ENCODE results near the gene HDGF. TPM values are rescaled to one million over a fixed set of nuclear protein-coding genes. Genes with fewer than 3 reads are reported as not detected.

Gene HDGF
- total RNA-seq = 100 to 1,000 TPM; 124 to 239 (median 167) TPM

DNA sequence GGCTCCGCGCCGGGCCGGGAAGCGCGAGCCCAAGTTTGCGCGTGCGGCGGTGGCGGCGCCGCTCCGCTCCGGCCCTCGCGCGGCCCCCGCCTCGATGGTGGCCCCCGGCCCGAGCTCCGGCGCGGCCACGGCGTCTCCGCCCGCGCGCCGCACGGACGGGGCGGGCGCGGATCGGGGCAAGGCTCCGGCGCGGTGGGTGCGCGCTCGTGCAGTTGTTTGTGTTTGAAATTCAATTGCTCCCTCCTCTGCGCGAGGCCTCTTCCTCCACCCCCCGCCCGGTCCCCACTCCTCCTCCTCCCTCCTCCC lies at the start of gene HDGF:
TSS of gene HDGF (minus strand) at position 225 of the 306 bp plus-strand sequence. CDS start 246 bp downstream, outside the sequence.
- peak within 1 kb of the TSS; percentile 93 to 99 (median 98) for H3K27ac ChIP-seq (replicated peaks in 1 of 4)
- H3K27me3 ChIP-seq = no peaks in the 10 kb centered on the region
- peak within 1 kb of the TSS; percentile 87 to 100 (median 93) for H3K4me3 ChIP-seq
- intact Hi-C loops (cut with DNase I) = no loop called here
- peaks cover 42 to 54% (median 53%) of the 10 kb centered on the region in 4 donors for H3K4me1 ChIP-seq
- no peaks in the 10 kb centered on the region for H3K36me3 ChIP-seq
- DNase-seq (ENCODE audit: extremely low spot score) = no peak
- no peak for TF ChIP-seq EP300 (IDR thresholded peaks at IDR 0.05)
- TF ChIP-seq, protein P1, sequence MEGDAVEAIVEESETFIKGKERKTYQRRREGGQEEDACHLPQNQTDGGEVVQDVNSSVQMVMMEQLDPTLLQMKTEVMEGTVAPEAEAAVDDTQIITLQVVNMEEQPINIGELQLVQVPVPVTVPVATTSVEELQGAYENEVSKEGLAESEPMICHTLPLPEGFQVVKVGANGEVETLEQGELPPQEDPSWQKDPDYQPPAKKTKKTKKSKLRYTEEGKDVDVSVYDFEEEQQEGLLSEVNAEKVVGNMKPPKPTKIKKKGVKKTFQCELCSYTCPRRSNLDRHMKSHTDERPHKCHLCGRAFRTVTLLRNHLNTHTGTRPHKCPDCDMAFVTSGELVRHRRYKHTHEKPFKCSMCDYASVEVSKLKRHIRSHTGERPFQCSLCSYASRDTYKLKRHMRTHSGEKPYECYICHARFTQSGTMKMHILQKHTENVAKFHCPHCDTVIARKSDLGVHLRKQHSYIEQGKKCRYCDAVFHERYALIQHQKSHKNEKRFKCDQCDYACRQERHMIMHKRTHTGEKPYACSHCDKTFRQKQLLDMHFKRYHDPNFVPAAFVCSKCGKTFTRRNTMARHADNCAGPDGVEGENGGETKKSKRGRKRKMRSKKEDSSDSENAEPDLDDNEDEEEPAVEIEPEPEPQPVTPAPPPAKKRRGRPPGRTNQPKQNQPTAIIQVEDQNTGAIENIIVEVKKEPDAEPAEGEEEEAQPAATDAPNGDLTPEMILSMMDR (IDR thresholded peaks at IDR 0.05) = no peak
- no peaks in the 10 kb centered on the region for H3K9me3 ChIP-seq
- WGBS = no CpG with 5 or more reads among the region's 48 CpGs

DNA sequence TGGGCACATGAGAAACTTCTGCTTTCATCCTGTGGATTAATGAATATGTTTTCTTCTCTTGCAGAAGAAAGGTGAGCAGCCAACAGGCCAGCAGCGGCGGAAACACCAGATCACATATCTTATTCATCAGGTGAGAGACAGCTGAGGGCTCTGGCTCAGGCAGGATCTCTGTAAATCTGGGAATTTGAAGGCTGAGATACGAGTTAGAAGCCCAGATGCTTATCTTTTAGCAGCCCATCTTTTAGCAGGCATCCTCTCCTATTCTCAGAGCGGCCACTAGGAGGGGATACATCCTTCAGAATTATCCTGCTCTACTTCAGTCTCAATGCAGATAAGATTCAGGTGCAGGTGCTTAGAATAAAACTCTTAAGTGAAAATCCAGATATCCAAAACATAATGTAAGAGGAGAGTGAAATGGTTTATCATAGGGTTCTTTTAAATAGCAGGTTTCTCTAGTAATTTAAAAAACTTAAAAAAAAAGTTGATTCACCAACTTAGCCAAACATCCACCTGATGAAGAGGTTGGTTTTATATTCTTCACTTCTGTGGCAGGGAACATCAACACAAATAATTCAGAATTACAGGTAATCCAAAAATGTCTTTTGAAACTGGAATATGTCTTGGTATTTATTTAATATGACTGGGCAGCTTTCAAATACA lies 45.9 kb upstream of the HDGF start:
- H3K4me3 ChIP-seq = no peak overlapping the region
- H3K36me3 ChIP-seq = peaks cover 62 to 97% (median 95%) of the 10 kb centered on the region in 4 donors
- no peaks in the 10 kb centered on the region for H3K9me3 ChIP-seq
- DNase-seq (ENCODE audit: extremely low spot score) = no peak
- intact Hi-C loops (cut with DNase I) = no loop called here
- H3K27ac ChIP-seq (replicated peaks in 1 of 4) = no peak overlapping the region
- 30% methylated on average over 4 of the region's 4 CpGs for WGBS
- TF ChIP-seq, protein P1 (IDR thresholded peaks at IDR 0.05) = peak; percentile 55 to 76 (median 62)
- TF ChIP-seq POLR2AphosphoS5 (IDR thresholded peaks at IDR 0.05) = no peak
- H3K27me3 ChIP-seq = no peaks in the 10 kb centered on the region
- peaks cover 0 to 12% (median 5%) of the 10 kb centered on the region in 4 donors for H3K4me1 ChIP-seq

DNA sequence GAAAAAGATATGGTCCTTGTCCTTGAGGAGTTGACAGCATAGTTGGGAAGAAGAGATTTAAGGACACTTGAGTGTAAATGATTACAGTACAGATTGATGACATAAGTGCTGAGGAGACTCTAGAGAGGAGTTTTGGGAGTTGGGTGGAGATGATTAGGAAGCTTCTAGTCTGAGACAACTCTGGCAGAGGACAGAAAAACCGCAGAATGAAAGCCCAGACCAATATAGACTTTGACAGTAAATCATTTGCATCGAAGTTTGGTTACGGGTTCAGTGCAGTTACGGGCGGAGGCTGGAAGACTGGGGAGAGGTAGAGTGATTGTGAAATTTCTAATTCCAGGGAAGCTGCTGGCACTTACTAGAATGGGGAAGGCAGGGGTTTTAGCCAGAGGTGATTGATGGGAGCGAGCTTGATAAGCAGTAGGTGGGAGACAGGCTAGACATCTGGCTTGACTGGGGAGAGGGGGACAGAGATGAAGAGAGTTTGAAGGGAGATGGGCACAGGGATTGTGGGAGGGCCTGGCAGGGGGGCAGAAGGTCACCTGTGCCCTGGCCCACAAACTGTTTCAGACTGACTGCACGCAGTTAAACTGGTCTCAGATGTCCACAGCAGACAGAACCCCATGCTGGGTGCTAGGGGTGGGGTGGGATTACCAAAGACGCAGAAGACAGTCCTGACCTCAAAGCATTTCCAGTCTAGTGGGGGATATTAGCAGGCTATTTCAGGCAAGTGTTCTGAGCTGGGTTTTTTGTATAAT lies 45.0 kb upstream of the HDGF start:
- H3K36me3 ChIP-seq = peaks cover 70 to 100% (median 98%) of the 10 kb centered on the region in 4 donors
- peaks cover 0 to 8% (median 3%) of the 10 kb centered on the region in 4 donors for H3K4me1 ChIP-seq
- H3K9me3 ChIP-seq = no peaks in the 10 kb centered on the region
- intact Hi-C loops (cut with DNase I) = no loop called here
- no peak overlapping the region for H3K27ac ChIP-seq (replicated peaks in 1 of 4)
- no peaks in the 10 kb centered on the region for H3K27me3 ChIP-seq
- TF ChIP-seq, protein P1 (IDR thresholded peaks at IDR 0.05) = no peak
- TF ChIP-seq POLR2AphosphoS5 (IDR thresholded peaks at IDR 0.05) (no peak), EP300 (IDR thresholded peaks at IDR 0.05) (no peak), POLR2A (IDR thresholded peaks at IDR 0.05; ENCODE audit: low read depth) (no peak)
- WGBS = 87% methylated on average over 8 of the region's 8 CpGs
- DNase-seq (ENCODE audit: extremely low spot score) = no peak
- H3K4me3 ChIP-seq = no peak overlapping the region

DNA sequence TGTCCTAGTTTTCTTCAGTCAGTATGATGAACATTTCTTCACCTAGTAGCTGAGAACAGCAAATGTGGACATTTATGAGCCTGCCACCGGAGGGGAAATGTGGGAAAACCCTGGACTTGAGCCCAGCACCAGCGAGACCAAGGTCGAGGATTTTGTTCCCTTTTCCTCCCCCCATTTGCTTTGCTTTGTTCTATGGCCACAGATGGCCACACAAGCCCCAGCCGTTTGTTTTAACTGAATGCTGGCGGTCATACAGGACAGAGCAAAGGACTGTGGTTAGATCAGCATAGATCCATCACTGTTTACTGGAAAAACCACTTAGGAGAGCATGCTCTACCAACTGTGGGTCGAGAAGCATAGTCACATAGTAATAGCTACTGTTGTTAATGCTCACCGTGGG lies 44.3 kb upstream of the HDGF start:
- no peaks in the 10 kb centered on the region for H3K27me3 ChIP-seq
- H3K4me1 ChIP-seq = peaks cover 0 to under 1% (median 0%) of the 10 kb centered on the region in 4 donors
- peaks cover 67 to 100% (median 99%) of the 10 kb centered on the region in 4 donors for H3K36me3 ChIP-seq
- no peak for TF ChIP-seq POLR2A (IDR thresholded peaks at IDR 0.05; ENCODE audit: low read depth)
- TF ChIP-seq, protein P1 (IDR thresholded peaks at IDR 0.05) = no peak
- TF ChIP-seq POLR2AphosphoS5 (IDR thresholded peaks at IDR 0.05) = no peak
- TF ChIP-seq EP300 (IDR thresholded peaks at IDR 0.05) = no peak
- no peak overlapping the region for H3K4me3 ChIP-seq
- WGBS = 46% methylated on average over 7 of the region's 7 CpGs
- H3K27ac ChIP-seq (replicated peaks in 1 of 4) = no peak overlapping the region
- DNase-seq (ENCODE audit: extremely low spot score) = no peak
- H3K9me3 ChIP-seq = no peaks in the 10 kb centered on the region
- intact Hi-C loops (cut with DNase I) = no loop called here
